Astrocyte (in vitro differentiated cells and primary cell): Measurements from ENCODE around the gene RETREG1. TPM values are rescaled to one million over a fixed set of nuclear protein-coding genes. Genes with fewer than 3 reads are reported as not detected.

Experiments
- DNase-seq: peaks from one replicate; pipeline ENCODE4 v3.0.0-alpha.2; 2010; ENCODE audit warnings: low read depth
- FAIRE-seq: peaks from 2 replicates; lab custom pipeline; 2011; peaks lifted over from hg19 to GRCh38; lab: Jason Lieb, UNC
- H2AFZ ChIP-seq: 2 replicates; pipeline ENCODE4 v1.6.0; 2012; ENCODE audit warnings: low read depth, low read length, inconsistent platforms
- H3K27ac ChIP-seq: 2 replicates; pipeline ENCODE4 v1.5.1; 2011; ENCODE audit warnings: low read depth, low read length, inconsistent platforms
- H3K27me3 ChIP-seq: 2 replicates; pipeline ENCODE4 v1.6.0; 2011; ENCODE audit warnings: low read length, inconsistent platforms; ENCODE audit not compliant: insufficient read depth
- H3K36me3 ChIP-seq: 2 replicates; pipeline ENCODE4 v1.5.1; 2011; ENCODE audit warnings: low read length, inconsistent platforms; ENCODE audit not compliant: insufficient read depth
- H3K4me1 ChIP-seq: 2 replicates; pipeline ENCODE4 v1.5.1; 2011; ENCODE audit warnings: low read length, inconsistent platforms; ENCODE audit not compliant: insufficient read depth
- H3K4me2 ChIP-seq: 2 replicates; pipeline ENCODE4 v1.6.0; 2012; ENCODE audit warnings: low read length, inconsistent platforms
- H3K4me3 ChIP-seq: 2 replicates; pipeline ENCODE4 v1.5.1; 2011; ENCODE audit warnings: low read depth, mild to moderate bottlenecking, low read length, inconsistent platforms; ENCODE audit not compliant: insufficient read depth
- H3K79me2 ChIP-seq: 2 replicates; pipeline ENCODE4 v1.6.0; 2012; ENCODE audit warnings: mild to moderate bottlenecking, low read length, inconsistent platforms; ENCODE audit not compliant: insufficient read depth
- H3K9ac ChIP-seq: 2 replicates; pipeline ENCODE4 v1.6.0; 2012; ENCODE audit warnings: mild to moderate bottlenecking, low read length, inconsistent platforms
- H3K9me3 ChIP-seq: 2 replicates; pipeline ENCODE4 v1.5.1; 2012; ENCODE audit warnings: low read depth, mild to moderate bottlenecking, low read length, inconsistent platforms; ENCODE audit not compliant: insufficient read depth
- H4K20me1 ChIP-seq: 2 replicates; pipeline ENCODE4 v1.6.0; 2012; ENCODE audit warnings: low read length, inconsistent platforms; ENCODE audit not compliant: insufficient read depth
- H3K27ac Mint-ChIP-seq: one replicate; pipeline ENCODE4 v1.8.0; 2021; ENCODE audit warnings: mild to moderate bottlenecking, mixed read lengths; ENCODE audit not compliant: unreplicated experiment
- H3K27me3 Mint-ChIP-seq: one replicate; pipeline ENCODE4 v1.8.0; 2021; ENCODE audit warnings: low read depth, mixed read lengths; ENCODE audit not compliant: unreplicated experiment
- H3K36me3 Mint-ChIP-seq: one replicate; pipeline ENCODE4 v1.8.0; 2021; ENCODE audit warnings: low read depth, mixed read lengths; ENCODE audit not compliant: unreplicated experiment
- H3K4me1 Mint-ChIP-seq: one replicate; pipeline ENCODE4 v1.8.0; 2021; ENCODE audit warnings: low read depth, mixed read lengths; ENCODE audit not compliant: unreplicated experiment
- H3K4me3 Mint-ChIP-seq: one replicate; pipeline ENCODE4 v1.8.0; 2021; ENCODE audit warnings: mild to moderate bottlenecking, moderate library complexity, mixed read lengths; ENCODE audit not compliant: unreplicated experiment
- H3K9me3 Mint-ChIP-seq: one replicate; pipeline ENCODE4 v1.8.0; 2021; ENCODE audit warnings: mild to moderate bottlenecking, mixed read lengths; ENCODE audit not compliant: unreplicated experiment
- EZH2 ChIP-seq: IDR thresholded peaks from 2 replicates; pipeline ENCODE4 v1.6.1; 2012; ENCODE audit warnings: mild to moderate bottlenecking, low read length, inconsistent platforms; ENCODE audit not compliant: insufficient read depth
- total RNA-seq: library from RNA; stranded (reverse); gene quantifications from 2 replicates; pipeline ENCODE4 v1.2.1, GENCODE V29; 2021
- TF ChIP-seq, protein P1 (sequence below): IDR thresholded peaks from 2 replicates; pipeline ENCODE4 v1.5.1; 2011; ENCODE audit warnings: low read depth, mild to moderate bottlenecking, inconsistent platforms, low read length, moderate library complexity; ENCODE audit not compliant: insufficient read depth

The RETREG1 gene
- total RNA-seq, 1 donor from 2014 or later: 0.98 TPM

DNA sequence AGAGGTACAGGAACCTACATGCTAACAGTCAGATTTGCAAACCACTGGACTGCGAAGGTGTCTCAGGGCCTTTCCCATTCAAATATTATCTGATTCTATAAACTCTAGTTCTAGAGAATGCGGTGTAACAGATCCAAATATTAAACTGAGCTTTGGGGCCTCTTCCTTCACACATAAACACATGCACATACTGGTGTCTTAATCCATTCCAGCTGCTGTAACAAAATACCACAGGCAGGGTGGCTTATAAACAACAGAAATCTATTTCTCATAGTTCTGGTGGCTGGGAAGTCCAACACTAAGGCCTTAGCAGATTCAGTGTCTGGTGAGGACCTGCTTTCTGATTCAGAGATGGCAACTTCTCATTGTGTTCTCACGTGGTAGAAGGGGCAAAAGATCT is 30.2 kb downstream of the RETREG1 start:
- H3K79me2 ChIP-seq: no peaks in the 10 kb centered on the region
- no peak overlapping the region for H3K4me3 ChIP-seq
- Mint-ChIP-seq H3K4me1 (no peaks in the 10 kb centered on the region), H3K27ac (no peak overlapping the region), H3K9me3 (peaks cover 3% of the 10 kb centered on the region), H3K4me3 (no peak overlapping the region), H3K27me3 (peaks cover 3% of the 10 kb centered on the region), H3K36me3 (no peaks in the 10 kb centered on the region)
- no peaks in the 10 kb centered on the region for H3K27me3 ChIP-seq
- TF ChIP-seq, protein P1, sequence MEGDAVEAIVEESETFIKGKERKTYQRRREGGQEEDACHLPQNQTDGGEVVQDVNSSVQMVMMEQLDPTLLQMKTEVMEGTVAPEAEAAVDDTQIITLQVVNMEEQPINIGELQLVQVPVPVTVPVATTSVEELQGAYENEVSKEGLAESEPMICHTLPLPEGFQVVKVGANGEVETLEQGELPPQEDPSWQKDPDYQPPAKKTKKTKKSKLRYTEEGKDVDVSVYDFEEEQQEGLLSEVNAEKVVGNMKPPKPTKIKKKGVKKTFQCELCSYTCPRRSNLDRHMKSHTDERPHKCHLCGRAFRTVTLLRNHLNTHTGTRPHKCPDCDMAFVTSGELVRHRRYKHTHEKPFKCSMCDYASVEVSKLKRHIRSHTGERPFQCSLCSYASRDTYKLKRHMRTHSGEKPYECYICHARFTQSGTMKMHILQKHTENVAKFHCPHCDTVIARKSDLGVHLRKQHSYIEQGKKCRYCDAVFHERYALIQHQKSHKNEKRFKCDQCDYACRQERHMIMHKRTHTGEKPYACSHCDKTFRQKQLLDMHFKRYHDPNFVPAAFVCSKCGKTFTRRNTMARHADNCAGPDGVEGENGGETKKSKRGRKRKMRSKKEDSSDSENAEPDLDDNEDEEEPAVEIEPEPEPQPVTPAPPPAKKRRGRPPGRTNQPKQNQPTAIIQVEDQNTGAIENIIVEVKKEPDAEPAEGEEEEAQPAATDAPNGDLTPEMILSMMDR: no peak
- TF ChIP-seq EZH2: no peak
- no peak overlapping the region for H2AFZ ChIP-seq
- DNase-seq: no peak
- no peak overlapping the region for H3K9ac ChIP-seq
- H3K9me3 ChIP-seq: no peaks in the 10 kb centered on the region
- no peak overlapping the region for H3K4me2 ChIP-seq
- no peaks in the 10 kb centered on the region for H3K36me3 ChIP-seq
- H3K27ac ChIP-seq: no peak overlapping the region
- H3K4me1 ChIP-seq: no peaks in the 10 kb centered on the region
- no peaks in the 10 kb centered on the region for H4K20me1 ChIP-seq
- no peak for FAIRE-seq

DNA sequence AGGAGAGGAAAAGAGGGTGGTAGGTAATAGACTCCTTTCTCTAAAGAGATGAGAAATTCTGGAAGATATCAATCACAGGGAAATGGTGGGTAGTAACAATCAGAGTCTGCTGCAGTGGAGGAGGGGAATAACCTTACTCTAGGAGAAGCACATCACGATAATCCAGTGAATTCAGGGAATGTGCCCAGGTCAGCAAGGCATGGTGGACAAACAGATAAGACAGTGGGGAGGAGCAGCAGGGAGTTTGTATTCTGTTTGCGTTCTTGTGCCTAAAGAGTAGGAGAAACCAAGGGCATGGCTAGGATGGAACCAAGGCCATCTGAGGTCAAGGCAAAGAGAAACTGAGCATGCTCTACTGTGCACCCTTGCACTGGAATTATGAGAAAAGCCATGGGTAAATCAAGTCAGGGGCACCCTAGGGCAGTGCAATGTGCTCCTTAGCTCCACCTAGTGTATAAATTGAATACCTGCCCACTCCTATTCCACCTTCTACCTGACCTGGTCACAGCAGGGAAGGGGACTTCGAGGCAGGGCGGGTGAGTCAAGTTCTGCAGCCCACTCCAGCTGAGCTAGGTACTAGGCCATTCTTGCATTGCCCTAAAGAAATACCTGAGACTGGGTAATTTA is 31.6 kb downstream of the RETREG1 start:
- no peak overlapping the region for H3K27ac ChIP-seq
- H3K79me2 ChIP-seq: no peaks in the 10 kb centered on the region
- H3K27me3 Mint-ChIP-seq: peaks cover 10% of the 10 kb centered on the region
- no peaks in the 10 kb centered on the region for H3K36me3 ChIP-seq
- TF ChIP-seq EZH2: no peak
- TF ChIP-seq, protein P1: peak; percentile 10
- no peak overlapping the region for H3K4me3 ChIP-seq
- H2AFZ ChIP-seq: no peak overlapping the region
- FAIRE-seq: no peak
- H3K36me3 Mint-ChIP-seq: no peaks in the 10 kb centered on the region
- no peaks in the 10 kb centered on the region for H4K20me1 ChIP-seq
- H3K4me3 Mint-ChIP-seq: no peak overlapping the region
- peaks cover 3% of the 10 kb centered on the region for H3K9me3 Mint-ChIP-seq
- H3K27ac Mint-ChIP-seq: no peak overlapping the region
- H3K4me1 Mint-ChIP-seq: no peaks in the 10 kb centered on the region
- H3K27me3 ChIP-seq: no peaks in the 10 kb centered on the region
- no peak overlapping the region for H3K9ac ChIP-seq
- no peaks in the 10 kb centered on the region for H3K9me3 ChIP-seq
- DNase-seq: no peak
- no peaks in the 10 kb centered on the region for H3K4me1 ChIP-seq
- no peak overlapping the region for H3K4me2 ChIP-seq

DNA sequence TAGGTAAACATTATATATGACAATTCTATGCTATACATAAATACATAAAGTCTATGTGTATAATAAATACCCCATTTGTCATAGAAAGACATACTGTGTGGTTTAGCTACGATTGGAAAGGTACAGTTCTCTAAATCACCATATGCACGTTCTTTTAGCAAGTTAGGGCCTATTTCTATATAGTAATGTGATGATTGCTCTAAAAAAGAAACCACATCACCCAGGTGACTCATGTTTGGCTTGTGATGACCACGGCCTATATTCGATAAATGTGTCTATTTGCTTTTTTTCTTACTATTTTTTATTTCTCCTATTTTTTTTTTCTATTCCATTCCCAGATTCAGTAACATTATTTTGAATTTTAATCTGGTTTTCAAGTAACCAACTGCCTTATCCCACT is 34.7 kb downstream of the RETREG1 start:
- no peak overlapping the region for H3K4me2 ChIP-seq
- no peak overlapping the region for H2AFZ ChIP-seq
- no peaks in the 10 kb centered on the region for H4K20me1 ChIP-seq
- H3K79me2 ChIP-seq: no peaks in the 10 kb centered on the region
- no peaks in the 10 kb centered on the region for H3K36me3 Mint-ChIP-seq
- H3K4me3 ChIP-seq: no peak overlapping the region
- peaks cover 9% of the 10 kb centered on the region for H3K4me1 ChIP-seq
- no peaks in the 10 kb centered on the region for H3K9me3 Mint-ChIP-seq
- H3K27ac ChIP-seq: no peak overlapping the region
- no peak overlapping the region for H3K9ac ChIP-seq
- TF ChIP-seq EZH2: no peak
- TF ChIP-seq, protein P1: no peak
- no peaks in the 10 kb centered on the region for H3K9me3 ChIP-seq
- no peak overlapping the region for H3K27ac Mint-ChIP-seq
- no peak overlapping the region for H3K4me3 Mint-ChIP-seq
- no peaks in the 10 kb centered on the region for H3K27me3 ChIP-seq
- peaks cover 5% of the 10 kb centered on the region for H3K4me1 Mint-ChIP-seq
- DNase-seq: no peak
- no peak for FAIRE-seq
- H3K27me3 Mint-ChIP-seq: peaks cover 11% of the 10 kb centered on the region
- H3K36me3 ChIP-seq: no peaks in the 10 kb centered on the region
